Panc1 (cell line): ENCODE data around the gene MDM1. TPM values are rescaled to one million over a fixed set of nuclear protein-coding genes. Genes with fewer than 3 reads are reported as not detected.

ENCODE experiments used
- ATAC-seq: fragments of 200-7000 bp; cut with Tn5 transposase; 2 replicates; pipeline ENCODE4 v1.9.1; 2020; ENCODE audit warnings: mild to moderate bottlenecking, moderate library complexity
- BruUV-seq: library from RNA; stranded (reverse); fragments of 400-500 nt; replicated peaks from 2 replicates; lab custom pipeline; 2021; lab: Mats Ljungman, UMichigan
- CTCF ChIA-PET: fragments of 300-600 bp; sonication (Branson Sonifier 250); formaldehyde crosslinking; loops from one replicate; lab custom pipeline; 2022; ENCODE audit warnings: antibody characterized with exemption; lab: Charles Lee
- POLR2A ChIA-PET: fragments of 300-600 bp; sonication (Branson Sonifier 250); formaldehyde crosslinking; loops from one replicate; lab custom pipeline; 2022; ENCODE audit warnings: antibody characterized with exemption; lab: Charles Lee
- DNase-seq: peaks from one replicate; pipeline ENCODE4 v3.0.0-alpha.2; 2010; ENCODE audit warnings: low read depth, low spot score
- H3K27ac ChIP-seq: 2 replicates; pipeline ENCODE4 v1.5.1; 2011; ENCODE audit warnings: mild to moderate bottlenecking, low read length, inconsistent platforms
- H3K27me3 ChIP-seq: fragments of 200-500 bp; sonication (Bioruptor generic); 2 replicates; pipeline ENCODE4 v1.6.0; 2014; ENCODE audit warnings: low read length, inconsistent platforms; ENCODE audit not compliant: control insufficient read depth, insufficient read depth
- H3K36me3 ChIP-seq: fragments of 200-500 bp; sonication (Bioruptor generic); 2 replicates; pipeline ENCODE4 v1.5.1; 2014; ENCODE audit warnings: inconsistent platforms, mild to moderate bottlenecking, low read length, moderate library complexity; ENCODE audit not compliant: control insufficient read depth, insufficient read depth
- H3K4me1 ChIP-seq: 2 replicates; pipeline ENCODE4 v1.5.1; 2011; ENCODE audit warnings: inconsistent platforms, mild to moderate bottlenecking, low read length, moderate library complexity; ENCODE audit not compliant: control insufficient read depth, insufficient read depth
- H3K4me3 ChIP-seq, 2 experiments: 2 replicates each; pipeline ENCODE4 v1.5.1; 2011 to 2012; ENCODE audit warnings: low read depth in 2 of 2, low read length in 2 of 2, mild to moderate bottlenecking in 2 of 2, inconsistent platforms in 1 of 2, moderate library complexity in 1 of 2
- H3K9me3 ChIP-seq: fragments of 200-500 bp; sonication (Bioruptor generic); 2 replicates; pipeline ENCODE4 v1.5.1; 2014; ENCODE audit warnings: low read depth, mild to moderate bottlenecking, inconsistent platforms, low read length, moderate library complexity; ENCODE audit not compliant: control insufficient read depth, insufficient read depth
- POLR2AphosphoS5 ChIP-seq: IDR thresholded peaks from 2 replicates; pipeline ENCODE4 v1.6.1; 2012; ENCODE audit warnings: mild to moderate bottlenecking, low read depth, low read length, moderate library complexity
- REST ChIP-seq, 2 experiments: IDR thresholded peaks; 2 replicates each; pipeline ENCODE4 v1.6.1; 2011 to 2012; ENCODE audit warnings: low read depth in 2 of 2, control low read depth in 1 of 2, low read length in 1 of 2, mild to moderate bottlenecking in 1 of 2, moderate library complexity in 1 of 2; ENCODE audit not compliant: insufficient read depth in 1 of 2
- SIN3A ChIP-seq: IDR thresholded peaks from 2 replicates; pipeline ENCODE4 v1.6.1; 2012; ENCODE audit warnings: low read depth, mild to moderate bottlenecking, low read length, moderate library complexity, borderline replicate concordance; ENCODE audit not compliant: insufficient read depth
- TCF7L2 ChIP-seq: IDR thresholded peaks from 2 replicates; pipeline ENCODE4 v1.6.1; 2011; ENCODE audit warnings: mild to moderate bottlenecking, low read depth, low read length, inconsistent platforms
- in situ Hi-C: cut with HindIII; loops from 2 replicates; pipeline ENCODE4 v1.10.0; 2016; ENCODE audit warnings: low sequenced_read_pairs, low pct_unique_long_range_greater_than_20kb
- intact Hi-C: fragments of 100-400 bp; cut with micrococcal nuclease; formaldehyde crosslinking; loops from one replicate; pipeline ENCODE4 v1.10.0; 2022; ENCODE audit not compliant: unreplicated experiment
- total RNA-seq: library from RNA; stranded (reverse); gene quantifications from one replicate; pipeline ENCODE4 v1.2.1, GENCODE V29; 2021; ENCODE audit not compliant: unreplicated experiment
- TF ChIP-seq, protein P1 (sequence below): fragments of 450-650 bp; IDR thresholded peaks from 2 replicates; pipeline ENCODE4 v1.5.1; 2017; ENCODE audit warnings: mild to moderate bottlenecking

Gene MDM1
- total RNA-seq, 1 experiment from 2014 or later: 17.8 TPM

DNA sequence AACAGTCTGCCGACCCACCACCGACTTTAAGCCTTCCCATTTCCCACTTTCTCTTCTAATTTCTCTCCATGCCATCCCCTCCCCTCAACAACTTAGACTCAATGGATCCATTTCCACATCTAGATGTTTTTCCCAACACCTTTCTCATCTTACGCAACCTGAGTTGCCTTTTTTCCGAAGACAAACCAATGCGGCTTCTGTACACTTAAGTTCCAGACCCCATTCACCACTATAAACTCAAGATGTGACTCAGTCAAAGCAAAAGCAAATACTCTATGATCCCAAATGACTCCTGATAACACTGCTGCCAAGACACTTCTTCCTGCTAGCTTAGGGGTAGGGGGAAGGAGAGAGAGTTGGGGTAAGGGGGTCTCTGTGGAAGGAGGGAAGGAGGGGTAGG, 80.1 kb downstream of the MDM1 start:
- Histone ChIP-seq H3K27me3 (no peaks in the 10 kb centered on the region; the same call in 1 of the 2 replicates), H3K4me3 (no peak overlapping the region), H3K4me1 (no peaks in the 10 kb centered on the region), H3K27ac (no peak overlapping the region), H3K9me3 (peaks cover 4% of the 10 kb centered on the region; the same call in 1 of the 2 replicates), H3K36me3 (no peaks in the 10 kb centered on the region)
- ATAC-seq (no peak), DNase-seq (no peak)
- in situ Hi-C loops (no loop called here), intact Hi-C loops (no loop called here)
- ChIA-PET POLR2A (no interaction called here), CTCF (no interaction called here)
- TF ChIP-seq REST (IDR thresholded peaks at IDR 0.05; ENCODE audit: insufficient read depth in 1 of 2, low read depth in 2 of 2, low read length in 1 of 2): no peak
- no TSS peak for BruUV-seq

- ChIA-PET CTCF (no interaction called here), POLR2A (no interaction called here)
- no peaks in the 10 kb centered on the region for H3K4me1 ChIP-seq
- DNase-seq: no peak
- no peaks in the 10 kb centered on the region for H3K36me3 ChIP-seq
- TF ChIP-seq POLR2AphosphoS5: no peak
- TF ChIP-seq, protein P1, sequence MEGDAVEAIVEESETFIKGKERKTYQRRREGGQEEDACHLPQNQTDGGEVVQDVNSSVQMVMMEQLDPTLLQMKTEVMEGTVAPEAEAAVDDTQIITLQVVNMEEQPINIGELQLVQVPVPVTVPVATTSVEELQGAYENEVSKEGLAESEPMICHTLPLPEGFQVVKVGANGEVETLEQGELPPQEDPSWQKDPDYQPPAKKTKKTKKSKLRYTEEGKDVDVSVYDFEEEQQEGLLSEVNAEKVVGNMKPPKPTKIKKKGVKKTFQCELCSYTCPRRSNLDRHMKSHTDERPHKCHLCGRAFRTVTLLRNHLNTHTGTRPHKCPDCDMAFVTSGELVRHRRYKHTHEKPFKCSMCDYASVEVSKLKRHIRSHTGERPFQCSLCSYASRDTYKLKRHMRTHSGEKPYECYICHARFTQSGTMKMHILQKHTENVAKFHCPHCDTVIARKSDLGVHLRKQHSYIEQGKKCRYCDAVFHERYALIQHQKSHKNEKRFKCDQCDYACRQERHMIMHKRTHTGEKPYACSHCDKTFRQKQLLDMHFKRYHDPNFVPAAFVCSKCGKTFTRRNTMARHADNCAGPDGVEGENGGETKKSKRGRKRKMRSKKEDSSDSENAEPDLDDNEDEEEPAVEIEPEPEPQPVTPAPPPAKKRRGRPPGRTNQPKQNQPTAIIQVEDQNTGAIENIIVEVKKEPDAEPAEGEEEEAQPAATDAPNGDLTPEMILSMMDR: no peak
- TF ChIP-seq SIN3A: no peak
- peaks cover 4% of the 10 kb centered on the region; the same call in 1 of the 2 replicates for H3K9me3 ChIP-seq
- intact Hi-C loops: no loop called here
- no peak for ATAC-seq
- no peak overlapping the region for H3K27ac ChIP-seq
- in situ Hi-C loops: no loop called here
- no TSS peak for BruUV-seq
- H3K4me3 ChIP-seq: no peak overlapping the region
- H3K27me3 ChIP-seq: no peaks in the 10 kb centered on the region; the same call in 1 of the 2 replicates
These were observed 81.7 kb downstream of the MDM1 start for GRCh38 chr12:68250454-68250853.

DNA sequence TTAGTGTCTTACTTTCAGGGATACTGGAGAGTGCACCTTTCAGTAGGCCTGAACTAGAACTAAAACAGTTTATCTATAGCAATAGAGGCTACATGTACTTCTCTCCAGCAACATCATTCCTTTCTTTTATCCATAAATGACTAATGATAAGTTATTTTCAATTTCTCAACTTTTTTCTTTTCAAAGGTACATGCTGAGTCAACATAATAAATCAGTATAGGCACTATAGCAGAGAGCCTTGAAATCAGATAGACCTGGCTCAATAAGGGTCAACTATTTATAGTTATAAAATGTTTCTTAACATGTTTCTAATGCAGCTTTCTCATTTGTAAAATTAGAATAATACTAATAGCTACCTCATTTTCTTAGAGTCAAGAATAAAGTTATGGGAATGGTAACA, 84.4 kb downstream of the MDM1 start:
- TF ChIP-seq SIN3A (no peak), POLR2AphosphoS5 (no peak), REST (IDR thresholded peaks at IDR 0.05; ENCODE audit: insufficient read depth in 1 of 2, low read depth in 2 of 2, low read length in 1 of 2) (no peak), TCF7L2 (no peak)
- TF ChIP-seq, protein P1: no peak
- Histone ChIP-seq H3K4me1 (no peaks in the 10 kb centered on the region), H3K4me3 (no peak overlapping the region), H3K36me3 (no peaks in the 10 kb centered on the region), H3K27me3 (no peaks in the 10 kb centered on the region; the same call in 1 of the 2 replicates), H3K9me3 (peaks cover 4% of the 10 kb centered on the region; the same call in 1 of the 2 replicates), H3K27ac (no peak overlapping the region)
- ChIA-PET POLR2A (no interaction called here), CTCF (no interaction called here)
- in situ Hi-C loops: no loop called here
- DNase-seq (no peak), ATAC-seq (no peak)
- intact Hi-C loops: no loop called here
- BruUV-seq: no TSS peak
